K562 (cell line): ENCODE results near the gene MCFD2. TPM values are rescaled to one million over a fixed set of nuclear protein-coding genes. Genes with fewer than 3 reads are reported as not detected.

ENCODE experiments used
- ATF1 ChIP-seq, 2 experiments: fragments of 450-650 bp in 1 of 2; IDR thresholded peaks; 2 replicates each; pipeline ENCODE4 v1.6.1; 2016; ENCODE audit warnings: missing compliant biosample characterization in 1 of 2, missing genetic modification characterization in 1 of 2
- BRD4 ChIP-seq: fragments of 200-600 bp; sonication (generic); IDR thresholded peaks from 2 replicates; pipeline ENCODE4 v1.6.1; 2017; ENCODE audit warnings: inconsistent platforms
- DMBX1 ChIP-seq: fragments of 250-450 bp; sonication (Bioruptor Pico); IDR thresholded peaks from 2 replicates; pipeline ENCODE4 v1.8.0; 2022; ENCODE audit warnings: inconsistent platforms, mild to moderate bottlenecking, moderate library complexity, borderline replicate concordance
- E2F1 ChIP-seq: sonication (generic); formaldehyde crosslinking; IDR thresholded peaks from 2 replicates; pipeline ENCODE4 v1.8.1; 2023; ENCODE audit warnings: mild to moderate bottlenecking, missing genetic modification reagents, moderate library complexity
- ELF2 ChIP-seq: fragments of 250-450 bp; sonication (Bioruptor Pico); IDR thresholded peaks from 2 replicates; pipeline ENCODE4 v1.5.0; 2021; ENCODE audit warnings: mild to moderate bottlenecking
- GTF2A2 ChIP-seq: IDR thresholded peaks from 2 replicates; pipeline ENCODE4 v1.6.1; 2016; ENCODE audit warnings: mild to moderate bottlenecking, missing genetic modification characterization, missing compliant biosample characterization
- NR1H2 ChIP-seq: sonication (generic); formaldehyde crosslinking; IDR thresholded peaks from 2 replicates; pipeline ENCODE4 v1.4.0; 2020; ENCODE audit warnings: mild to moderate bottlenecking, missing genetic modification reagents
- SMARCE1 ChIP-seq: fragments of 450-650 bp; IDR thresholded peaks from 2 replicates; pipeline ENCODE4 v1.7.1; 2016; ENCODE audit warnings: mild to moderate bottlenecking
- SNIP1 ChIP-seq: fragments of 450-650 bp; IDR thresholded peaks from 2 replicates; pipeline ENCODE4 v1.7.1; 2017; ENCODE audit warnings: low read depth, mild to moderate bottlenecking
- THAP12 ChIP-seq: fragments of 250-450 bp; sonication (Bioruptor Pico); IDR thresholded peaks from 2 replicates; pipeline ENCODE4 v1.9.0; 2021; ENCODE audit warnings: mild to moderate bottlenecking, inconsistent platforms
- TSC22D4 ChIP-seq: fragments of 450-650 bp; IDR thresholded peaks from 2 replicates; pipeline ENCODE4 v1.6.1; 2016; ENCODE audit warnings: missing genetic modification characterization, missing biosample characterization, control low read depth
- ZBTB40 ChIP-seq, 2 experiments: fragments of 450-650 bp in 1 of 2; sonication (generic) in 1 of 2; formaldehyde crosslinking in 1 of 2; IDR thresholded peaks; 2 replicates each; pipeline versions ENCODE4 v1.7.1 to v1.9.0; 2016 to 2022; ENCODE audit warnings: inconsistent platforms in 1 of 2, mild to moderate bottlenecking in 1 of 2, missing genetic modification reagents in 1 of 2
- ZKSCAN1 ChIP-seq: fragments of 150-350 bp; IDR thresholded peaks from 2 replicates; pipeline ENCODE4 v1.6.1; 2016; ENCODE audit warnings: low read depth, low read length
- ZNF668 ChIP-seq: fragments of 250-450 bp; sonication (Bioruptor Pico); IDR thresholded peaks from 2 replicates; pipeline ENCODE4 v1.8.0; 2022; ENCODE audit warnings: mild to moderate bottlenecking, inconsistent platforms
- polyA plus RNA-seq, 8 experiments: library from polyadenylated mRNA; depleted of rRNA in 4 of 8; stranded (reverse) in 5 of 8; unstranded in 3 of 8; fragments of >200 nt; fragmentation: Nextera tagmentation in 2 of 8; fragmentation: Illumina TruSeq in 1 of 8; extraction: Ambion mirVana in 2 of 8; extraction: Trizol in 1 of 8; gene quantifications; 2 replicates each; pipeline versions ENCODE4 v1.2.1 to v1.2.3, GENCODE V29; 2011 to 2014; ENCODE audit warnings: inconsistent platforms in 1 of 8, missing spikeins in 1 of 8
- total RNA-seq, 7 experiments: library from RNA; depleted of rRNA in 6 of 7; stranded (reverse); fragments of >200 nt in 6 of 7; fragmentation: Illumina TruSeq in 2 of 7; extraction: Trizol in 2 of 7; gene quantifications; 2 replicates each; pipeline versions ENCODE4 v1.2.1 to v1.2.3, GENCODE V29; 2011 to 2021; ENCODE audit warnings: low replicate concordance in 1 of 7

The MCFD2 gene
- total and polyA plus RNA-seq, 9 of the 15 experiments (the other 6 are each of a cell fraction or from before 2014, with no cell fraction given): 78.6 to 237 (median 123) TPM

GRCh38 chr2:46915811-46916630, 415 bp upstream of the MCFD2 start (continued):
- TF ChIP-seq ZKSCAN1: peak; percentile 28; the same call in 1 of the 2 replicates
- TF ChIP-seq NR1H2 (CRISPR knock-in tag): no peak
- no peak for TF ChIP-seq TSC22D4 (tag)
- TF ChIP-seq GTF2A2: no peak
- no peak for TF ChIP-seq ELF2
- TF ChIP-seq SMARCE1: peak; percentile 36; the same call in 1 of the 2 replicates
- 0 out of 2 replicates have a peak, but pooled peaks have one; percentile 29 for TF ChIP-seq E2F1 (CRISPR knock-in tag)
- TF ChIP-seq DMBX1 (CRISPR knock-in tag): no peak
- TF ChIP-seq ATF1 (CRISPR knock-in tag; IDR thresholded peaks at IDR 0.05): no peak
- TF ChIP-seq ATF1 (tag; IDR thresholded peaks at IDR 0.05): peak; percentile 92
- TF ChIP-seq ZBTB40 (IDR thresholded peaks at IDR 0.05): peak; percentile 86
- no peak for TF ChIP-seq ZBTB40 (CRISPR knock-in tag; IDR thresholded peaks at IDR 0.05)
- TF ChIP-seq ZNF668 (CRISPR knock-in tag): no peak
- no peak for TF ChIP-seq BRD4
- no peak for TF ChIP-seq SNIP1
- TF ChIP-seq THAP12 (CRISPR knock-in tag): peak; percentile 70; the same call in 1 of the 2 replicates
